ENCODE results near the gene THTPA.

Gene THTPA

GRCh38 chr14:23569443-23570151, 13.5 kb downstream of the THTPA start:
- no peak for TF ChIP-seq CTCF (IDR thresholded peaks at IDR 0.05; ENCODE audit: low read depth, low read length, missing control alignments)
- no peak for DNase-seq (ENCODE audit: low read depth)
- in situ Hi-C loops (cut with HindIII; ENCODE audit: low sequenced_read_pairs), result no loop called here
- no peak overlapping the region for H3K4me3 ChIP-seq (ENCODE audit: low read depth, low read length)

- TF ChIP-seq CTCF (IDR thresholded peaks at IDR 0.05; ENCODE audit: low read depth, low read length, missing control alignments), result no peak
- in situ Hi-C loops (cut with HindIII; ENCODE audit: low sequenced_read_pairs), result no loop called here
- no peak overlapping the region for H3K4me3 ChIP-seq (ENCODE audit: low read depth, low read length)
- DNase-seq (ENCODE audit: low read depth), result no peak
These were observed 14.9 kb downstream of the THTPA start for GRCh38 chr14:23570806-23571483.

GRCh38 chr14:23571701-23572523, 15.8 kb downstream of the THTPA start:
- H3K4me3 ChIP-seq (ENCODE audit: low read depth, low read length), result no peak overlapping the region
- no peak for DNase-seq (ENCODE audit: low read depth)
- TF ChIP-seq CTCF (IDR thresholded peaks at IDR 0.05; ENCODE audit: low read depth, low read length, missing control alignments), result no peak
- in situ Hi-C loops (cut with HindIII; ENCODE audit: low sequenced_read_pairs), result no loop called here

- no peak overlapping the region for H3K4me3 ChIP-seq (ENCODE audit: low read depth, low read length)
- in situ Hi-C loops (cut with HindIII; ENCODE audit: low sequenced_read_pairs), result no loop called here
- no peak for TF ChIP-seq CTCF (IDR thresholded peaks at IDR 0.05; ENCODE audit: low read depth, low read length, missing control alignments)
- no peak for DNase-seq (ENCODE audit: low read depth)
These were observed 16.4 kb downstream of the THTPA start for GRCh38 chr14:23572524-23572828.

GRCh38 chr14:23572836-23573235, 16.8 kb downstream of the THTPA start:
- H3K4me3 ChIP-seq (ENCODE audit: low read depth, low read length), result no peak overlapping the region
- TF ChIP-seq CTCF (IDR thresholded peaks at IDR 0.05; ENCODE audit: low read depth, low read length, missing control alignments), result no peak
- in situ Hi-C loops (cut with HindIII; ENCODE audit: low sequenced_read_pairs), result no loop called here
- no peak for DNase-seq (ENCODE audit: low read depth)

- in situ Hi-C loops (cut with HindIII; ENCODE audit: low sequenced_read_pairs), result no loop called here
- no peak for DNase-seq (ENCODE audit: low read depth)
- H3K4me3 ChIP-seq (ENCODE audit: low read depth, low read length), result no peak overlapping the region
- TF ChIP-seq CTCF (IDR thresholded peaks at IDR 0.05; ENCODE audit: low read depth, low read length, missing control alignments), result no peak
These were observed 17.4 kb downstream of the THTPA start for GRCh38 chr14:23573384-23574015.

All from astrocyte of the cerebellum (primary cell).